Endodermal cell (in vitro differentiated cells): ENCODE measurements around the gene PTPRM. TPM values are rescaled to one million over a fixed set of nuclear protein-coding genes. Genes with fewer than 3 reads are reported as not detected.

Source experiments
- DNase-seq: peaks from one replicate; pipeline ENCODE4 v3.0.0-alpha.2; 2017
- H3K27ac ChIP-seq: 2 replicates; pipeline ENCODE4 v1.5.1; 2013; ENCODE audit warnings: mild to moderate bottlenecking, low read depth, low read length, moderate library complexity
- H3K27me3 ChIP-seq: 2 replicates; pipeline ENCODE4 v1.6.1; 2013; ENCODE audit warnings: mild to moderate bottlenecking, low read length, moderate library complexity; ENCODE audit not compliant: insufficient read depth, control insufficient read depth, poor library complexity, severe bottlenecking
- H3K36me3 ChIP-seq: 2 replicates; pipeline ENCODE4 v1.7.0; 2013; ENCODE audit warnings: mild to moderate bottlenecking, low read length, moderate library complexity; ENCODE audit not compliant: control insufficient read depth, insufficient read depth
- H3K4me1 ChIP-seq: one replicate; pipeline ENCODE4 v1.7.0; 2013; ENCODE audit warnings: low read length; ENCODE audit not compliant: control insufficient read depth, insufficient read depth
- H3K4me3 ChIP-seq: 2 replicates; pipeline ENCODE4 v1.5.1; 2013; ENCODE audit warnings: mild to moderate bottlenecking, low read length, moderate library complexity
- H3K9ac ChIP-seq: 2 replicates; pipeline ENCODE4 v1.6.1; 2013; ENCODE audit warnings: mild to moderate bottlenecking, low read length, moderate library complexity; ENCODE audit not compliant: poor library complexity, severe bottlenecking; ENCODE audit errors: extremely low read depth
- H3K9me3 ChIP-seq: 2 replicates; pipeline ENCODE4 v1.6.1; 2013; ENCODE audit warnings: mild to moderate bottlenecking, low read length, moderate library complexity; ENCODE audit not compliant: control insufficient read depth
- H3K27ac Mint-ChIP-seq: 2 replicates; pipeline ENCODE4 v1.8.0; 2020; ENCODE audit warnings: mixed read lengths
- H3K27me3 Mint-ChIP-seq: 2 replicates; pipeline ENCODE4 v1.8.0; 2021; ENCODE audit warnings: mild to moderate bottlenecking, mixed read lengths; ENCODE audit not compliant: insufficient read depth
- H3K36me3 Mint-ChIP-seq: 2 replicates; pipeline ENCODE4 v1.8.0; 2020; ENCODE audit warnings: low read depth, mixed read lengths
- H3K4me1 Mint-ChIP-seq: 2 replicates; pipeline ENCODE4 v1.8.0; 2020; ENCODE audit warnings: mixed read lengths
- H3K4me3 Mint-ChIP-seq: 2 replicates; pipeline ENCODE4 v1.8.0; 2020; ENCODE audit warnings: mild to moderate bottlenecking, moderate library complexity, mixed read lengths
- H3K9me3 Mint-ChIP-seq: 2 replicates; pipeline ENCODE4 v1.8.0; 2020; ENCODE audit warnings: mild to moderate bottlenecking, mixed read lengths
- CTCF ChIP-seq: fragments of 200-600 bp; sonication (generic); conservative IDR thresholded peaks from 2 replicates; pipeline ENCODE4 v1.5.0; 2021; ENCODE audit warnings: antibody characterized with exemption, mild to moderate bottlenecking
- WGBS, 2 experiments: methylation state at CpG; one replicate each; pipeline versions ENCODE4 v1.1.5 to v1.1.7; 2013; ENCODE audit warnings: missing lambda C conversion rate in 2 of 2, mixed read lengths in 1 of 2; ENCODE audit not compliant: insufficient coverage in 1 of 2, insufficient read length in 1 of 2; 5-methylcytosine and 5-hydroxymethylcytosine counted together
- total RNA-seq, 2 donors: library from RNA; stranded (reverse); fragmentation: NEBNext Ultra II Directional in 1 of 2; extraction: Animal tissue kit (Norgen Biotek cat#: 25700) in 1 of 2; gene quantifications; 2 replicates in 1 of 2; 3 replicates in 1 of 2; pipeline ENCODE4 v1.2.1, GENCODE V29; 2021

The PTPRM gene
- total RNA-seq, 2 donors from 2014 or later: 47.2 to 57.6 TPM

DNA sequence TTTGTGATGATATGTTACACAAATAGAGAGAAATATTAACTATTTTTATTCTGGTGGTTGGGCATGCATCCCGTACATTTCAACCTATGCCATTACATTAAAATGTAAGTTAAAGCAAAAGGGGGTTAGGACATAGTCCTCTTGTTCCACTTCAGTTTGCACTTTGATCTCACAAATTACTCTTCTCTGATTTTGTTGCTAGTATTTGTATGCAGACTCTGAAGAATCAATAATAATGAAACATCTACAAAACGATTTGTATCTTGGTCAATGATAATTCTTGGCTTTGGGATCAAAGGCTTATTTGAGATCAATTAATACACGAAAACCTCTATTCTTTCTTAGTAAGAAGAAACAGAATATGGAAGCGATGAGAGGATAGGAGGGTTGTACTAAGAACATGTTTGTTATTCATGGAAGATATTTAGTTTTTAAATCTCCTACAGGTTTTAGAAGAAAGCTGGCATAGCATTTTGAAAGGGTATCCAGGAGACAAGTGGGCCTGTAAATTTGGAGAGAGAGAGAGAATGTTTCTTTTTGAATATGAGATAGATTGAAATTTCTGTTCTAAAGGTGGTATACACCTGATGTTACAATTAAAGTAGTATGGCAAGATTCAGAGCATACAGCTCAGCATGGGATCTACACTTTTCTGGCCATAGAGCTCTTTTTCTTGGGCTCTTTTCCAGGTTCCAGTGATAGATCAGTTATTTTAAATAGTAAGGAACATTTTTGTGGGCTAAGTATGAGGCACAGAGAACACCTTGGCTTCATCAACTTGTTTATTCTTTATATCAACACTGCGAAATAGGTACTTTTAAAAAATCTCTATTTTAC, 347.9 kb downstream of the PTPRM start:
- 88 to 92% methylated on average over 1 to 4 of the region's 5 CpGs for WGBS, 2 experiments
- TF ChIP-seq CTCF: no peak
- no peak for DNase-seq
- Histone ChIP-seq H3K9ac (no peak overlapping the region), H3K27me3 (no peaks in the 10 kb centered on the region), H3K36me3 (no peaks in the 10 kb centered on the region), H3K4me3 (no peak overlapping the region), H3K4me1 (no peaks in the 10 kb centered on the region), H3K9me3 (peaks cover 3% of the 10 kb centered on the region), H3K27ac (no peak overlapping the region)
- Mint-ChIP-seq H3K9me3 (no peaks in the 10 kb centered on the region), H3K4me3 (no peak overlapping the region), H3K4me1 (no peaks in the 10 kb centered on the region), H3K27me3 (no peaks in the 10 kb centered on the region), H3K27ac (no peak overlapping the region), H3K36me3 (no peaks in the 10 kb centered on the region)

GRCh38 chr18:7918701-7919100, 351.6 kb downstream of the PTPRM start:
- H3K27me3 Mint-ChIP-seq: no peaks in the 10 kb centered on the region
- H3K27me3 ChIP-seq: no peaks in the 10 kb centered on the region
- no peak for DNase-seq
- no peak overlapping the region for H3K4me3 Mint-ChIP-seq
- peaks cover 18% of the 10 kb centered on the region for H3K4me1 Mint-ChIP-seq
- 93% methylated on average over 2 of the region's 2 CpGs; no CpG with 5 or more reads in 1 of the 2 experiments for WGBS, 2 experiments
- H3K9me3 ChIP-seq: peaks cover 15% of the 10 kb centered on the region
- no peaks in the 10 kb centered on the region for H3K36me3 ChIP-seq
- H3K9ac ChIP-seq: no peak overlapping the region
- H3K27ac ChIP-seq: no peak overlapping the region
- H3K4me3 ChIP-seq: no peak overlapping the region
- H3K9me3 Mint-ChIP-seq: no peaks in the 10 kb centered on the region
- no peak overlapping the region for H3K27ac Mint-ChIP-seq
- H3K4me1 ChIP-seq: peaks cover 10% of the 10 kb centered on the region
- H3K36me3 Mint-ChIP-seq: no peaks in the 10 kb centered on the region
- TF ChIP-seq CTCF: no peak

GRCh38 chr18:7919565-7919964, 352.4 kb downstream of the PTPRM start:
- H3K27ac Mint-ChIP-seq: no peak overlapping the region
- WGBS, 2 experiments: 94 to 100% methylated on average over 2 of the region's 2 CpGs
- Histone ChIP-seq H3K36me3 (no peaks in the 10 kb centered on the region), H3K4me1 (peaks cover 14% of the 10 kb centered on the region), H3K27ac (no peak overlapping the region), H3K9me3 (peaks cover 15% of the 10 kb centered on the region), H3K4me3 (no peak overlapping the region), H3K27me3 (no peaks in the 10 kb centered on the region), H3K9ac (no peak overlapping the region)
- peaks cover 24% of the 10 kb centered on the region for H3K4me1 Mint-ChIP-seq
- no peak for TF ChIP-seq CTCF
- no peaks in the 10 kb centered on the region for H3K9me3 Mint-ChIP-seq
- H3K36me3 Mint-ChIP-seq: no peaks in the 10 kb centered on the region
- DNase-seq: no peak
- no peaks in the 10 kb centered on the region for H3K27me3 Mint-ChIP-seq
- no peak overlapping the region for H3K4me3 Mint-ChIP-seq
